Measurements from ENCODE around the gene NSD2.

The NSD2 gene

DNA sequence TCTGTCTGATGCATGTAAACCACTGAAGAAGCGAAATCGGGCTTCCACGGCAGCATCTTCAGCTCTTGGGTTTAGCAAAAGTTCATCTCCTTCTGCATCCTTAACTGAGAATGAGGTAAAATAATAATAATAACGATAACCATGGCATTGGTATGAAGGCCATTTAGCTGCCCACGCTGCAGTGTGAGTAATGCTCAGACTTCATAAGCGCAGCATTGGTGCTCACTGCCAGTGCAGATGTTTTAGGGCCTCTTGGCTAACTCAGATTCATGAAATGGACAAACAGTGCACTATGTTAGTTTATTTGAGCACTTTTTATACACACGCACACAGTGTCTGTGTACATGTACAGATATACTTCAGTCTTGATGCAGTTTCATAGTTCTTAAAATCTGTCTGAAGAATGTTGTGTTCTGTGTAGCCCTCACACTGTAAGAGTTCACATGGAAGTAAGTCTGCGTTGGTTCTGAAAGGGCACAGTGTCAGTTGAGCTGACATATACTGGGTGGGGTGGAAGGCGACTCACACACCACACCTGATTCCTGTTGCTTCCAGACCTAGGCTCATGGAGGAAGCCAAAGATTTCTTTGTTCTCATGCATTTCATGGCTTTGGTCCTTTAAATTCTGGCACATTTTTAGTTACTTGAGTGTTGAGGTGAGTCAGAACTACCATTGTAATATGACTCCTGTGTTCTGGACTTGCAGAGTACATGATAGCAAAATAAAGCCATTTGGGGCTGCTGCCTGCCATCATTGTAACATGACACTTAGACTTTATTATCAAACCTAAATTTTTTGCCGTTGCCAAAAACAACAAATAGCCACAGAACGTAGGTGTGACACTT is 68.7 kb downstream of the NSD2 start:
- H3K36me3 ChIP-seq (replicated peaks), result peaks cover 90% of the 10 kb centered on the region
- in situ Hi-C loops (cut with MboI; ENCODE audit: low sequenced_read_pairs), result no loop called here
- no peak for DNase-seq (ENCODE audit: low spot score in 2 of 2)

DNA sequence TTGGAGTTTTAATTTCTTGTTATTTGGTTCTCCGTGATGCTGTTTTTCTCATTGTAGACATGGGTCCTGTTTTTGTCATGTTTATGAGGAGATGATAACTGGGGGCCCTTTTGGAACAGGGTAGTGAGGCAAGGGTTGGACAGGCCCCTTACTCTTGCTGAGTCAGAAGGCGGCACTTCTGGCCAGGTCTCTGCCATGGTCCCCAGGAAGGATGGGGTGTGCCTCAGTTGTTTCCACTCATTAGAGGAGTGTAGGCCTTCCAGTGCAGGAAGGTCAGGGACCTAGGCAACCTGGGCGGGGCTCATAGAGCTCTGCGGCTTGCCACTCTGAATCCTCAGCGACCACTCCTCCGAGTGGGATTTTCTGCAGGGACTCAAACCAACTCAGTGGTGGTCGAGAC is 69.4 kb downstream of the NSD2 start:
- DNase-seq (ENCODE audit: low spot score in 2 of 2), result no peak
- H3K27me3 ChIP-seq (ENCODE audit: low read depth), result no peaks in the 10 kb centered on the region
- H3K36me3 ChIP-seq (replicated peaks), result peaks cover 84% of the 10 kb centered on the region
- in situ Hi-C loops (cut with MboI; ENCODE audit: low sequenced_read_pairs), result no loop called here
- H3K4me1 ChIP-seq, result no peaks in the 10 kb centered on the region; the same call in 1 of the 2 replicates
- H3K9me3 ChIP-seq, result no peaks in the 10 kb centered on the region
- H3K4me3 ChIP-seq, result no peak overlapping the region

More for the DNA sequence above, 68.7 kb downstream of the NSD2 start:
- no peak overlapping the region for H3K4me3 ChIP-seq
- no peaks in the 10 kb centered on the region for H3K27me3 ChIP-seq (ENCODE audit: low read depth)
- no peaks in the 10 kb centered on the region for H3K9me3 ChIP-seq
- no peaks in the 10 kb centered on the region; the same call in 1 of the 2 replicates for H3K4me1 ChIP-seq

DNA sequence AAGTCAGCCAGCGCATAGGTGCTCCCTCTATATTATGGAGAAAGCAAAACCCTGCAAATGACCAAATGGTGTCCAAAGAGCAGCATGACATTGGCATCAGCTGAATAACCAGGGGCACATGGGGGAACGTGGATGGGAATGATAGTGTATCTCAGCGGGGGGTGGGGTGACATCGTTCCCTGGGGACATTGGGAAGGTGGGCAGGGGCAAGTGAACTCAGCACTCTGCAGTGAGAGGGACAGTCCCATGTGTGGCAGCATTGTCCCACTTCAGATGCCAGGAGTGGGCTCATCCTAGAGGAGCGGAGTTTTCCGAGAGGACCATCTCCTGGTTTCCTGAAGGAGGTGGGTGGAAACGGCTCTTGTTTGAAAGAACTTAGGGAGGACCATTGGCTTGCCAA is 72.7 kb downstream of the NSD2 start:
- H3K4me1 ChIP-seq, result no peaks in the 10 kb centered on the region; the same call in 1 of the 2 replicates
- in situ Hi-C loops (cut with MboI; ENCODE audit: low sequenced_read_pairs), result no loop called here
- H3K9me3 ChIP-seq, result no peaks in the 10 kb centered on the region
- H3K27me3 ChIP-seq (ENCODE audit: low read depth), result no peaks in the 10 kb centered on the region
- peaks cover 76% of the 10 kb centered on the region for H3K36me3 ChIP-seq (replicated peaks)
- H3K4me3 ChIP-seq, result no peak overlapping the region
- DNase-seq (ENCODE audit: low spot score in 2 of 2), result no peak

DNA sequence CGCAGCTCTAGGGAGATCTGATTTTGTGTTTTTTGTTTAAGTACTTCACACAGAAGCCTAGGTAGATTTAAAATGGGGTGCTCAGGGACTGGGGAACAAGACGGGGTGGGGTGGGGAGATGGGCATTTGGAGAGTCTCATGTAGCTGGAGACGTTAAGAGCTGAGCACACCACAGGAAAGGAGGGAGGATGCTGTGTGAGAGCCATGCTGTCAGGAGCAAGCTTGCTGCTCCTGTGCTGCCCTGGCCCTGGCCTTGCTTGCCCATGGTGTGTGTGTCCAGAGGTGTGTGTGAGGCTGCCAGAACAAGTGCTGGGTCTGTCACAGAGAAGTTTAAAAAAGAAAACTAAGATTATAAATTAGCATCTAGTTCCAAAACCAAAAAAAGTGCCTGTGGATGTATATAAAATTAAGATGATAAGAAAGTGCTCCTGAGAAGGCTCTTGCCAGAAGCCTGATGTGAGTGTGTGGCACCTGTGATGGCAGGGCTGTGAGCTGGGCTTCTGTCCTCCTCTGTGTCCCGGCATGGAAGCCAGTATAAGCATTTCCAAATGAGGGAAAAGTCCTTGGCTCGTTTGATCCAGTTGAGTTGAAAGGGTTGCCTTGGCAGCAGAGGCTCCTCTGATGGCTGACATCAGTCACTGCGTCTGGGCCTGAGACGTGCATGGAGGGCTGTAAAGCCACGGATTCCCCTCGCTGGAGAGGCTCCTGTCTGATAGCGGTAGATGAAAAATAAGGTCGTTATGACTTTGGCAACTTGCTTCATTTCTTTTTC is 74.1 kb downstream of the NSD2 start:
- no peak overlapping the region for H3K4me3 ChIP-seq
- DNase-seq (ENCODE audit: low spot score in 2 of 2), result no peak
- no peaks in the 10 kb centered on the region for H3K27me3 ChIP-seq (ENCODE audit: low read depth)
- no peaks in the 10 kb centered on the region for H3K9me3 ChIP-seq
- in situ Hi-C loops (cut with MboI; ENCODE audit: low sequenced_read_pairs), result no loop called here
- no peaks in the 10 kb centered on the region for H3K4me1 ChIP-seq
- H3K36me3 ChIP-seq (replicated peaks), result peaks cover 73% of the 10 kb centered on the region

DNA sequence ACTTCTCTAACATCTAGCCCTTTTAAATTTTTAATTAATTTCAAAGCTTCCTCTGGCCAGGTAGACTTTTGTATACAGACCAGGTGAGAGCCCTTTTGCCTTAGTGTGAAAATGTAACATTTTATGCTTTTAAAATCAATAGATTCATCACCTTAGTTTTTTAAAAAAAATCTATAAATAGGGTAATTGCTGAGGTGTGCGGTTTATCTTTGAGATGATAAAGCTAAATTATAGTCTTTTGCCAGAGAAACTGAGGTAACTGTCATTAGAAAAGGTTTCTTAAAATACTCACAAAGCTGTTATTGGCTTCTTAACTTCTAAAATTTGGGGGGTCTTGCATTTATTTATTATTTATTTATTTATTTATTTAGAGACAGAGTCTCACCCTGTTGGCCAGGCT is 74.7 kb downstream of the NSD2 start:
- H3K36me3 ChIP-seq (replicated peaks), result peaks cover 74% of the 10 kb centered on the region

DNA sequence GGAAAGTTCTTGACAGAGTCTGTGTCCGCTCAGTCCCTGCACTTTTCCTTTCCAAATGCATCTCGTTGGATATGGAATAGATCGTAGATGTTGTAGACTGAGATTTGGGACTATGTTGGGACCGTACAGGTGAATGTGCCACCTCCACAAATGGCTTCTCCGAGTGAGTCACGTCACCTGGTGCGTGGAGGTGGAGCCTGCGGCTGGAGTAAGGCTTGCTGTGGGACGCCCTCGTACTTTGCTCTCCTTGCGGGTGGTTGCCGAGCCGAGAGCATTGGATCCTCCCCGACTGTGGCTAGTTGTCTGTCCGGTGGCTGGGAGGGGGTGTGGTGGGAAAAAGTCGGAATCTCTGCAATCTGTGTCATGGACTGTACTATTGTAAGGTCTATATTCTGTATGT is 77.0 kb downstream of the NSD2 start:
- Histone ChIP-seq H3K36me3 (replicated peaks) (peaks cover 74% of the 10 kb centered on the region), H3K4me1 (no peaks in the 10 kb centered on the region), H3K9me3 (no peaks in the 10 kb centered on the region), H3K27me3 (ENCODE audit: low read depth) (no peaks in the 10 kb centered on the region), H3K4me3 (no peak overlapping the region)
- no peak for DNase-seq (ENCODE audit: low spot score in 2 of 2)
- in situ Hi-C loops (cut with MboI; ENCODE audit: low sequenced_read_pairs), result no loop called here

More for the DNA sequence above, 74.7 kb downstream of the NSD2 start:
- Histone ChIP-seq H3K27me3 (ENCODE audit: low read depth) (no peaks in the 10 kb centered on the region), H3K9me3 (no peaks in the 10 kb centered on the region), H3K4me3 (no peak overlapping the region), H3K4me1 (no peaks in the 10 kb centered on the region)
- in situ Hi-C loops (cut with MboI; ENCODE audit: low sequenced_read_pairs), result no loop called here
- no peak for DNase-seq (ENCODE audit: low spot score in 2 of 2)

DNA sequence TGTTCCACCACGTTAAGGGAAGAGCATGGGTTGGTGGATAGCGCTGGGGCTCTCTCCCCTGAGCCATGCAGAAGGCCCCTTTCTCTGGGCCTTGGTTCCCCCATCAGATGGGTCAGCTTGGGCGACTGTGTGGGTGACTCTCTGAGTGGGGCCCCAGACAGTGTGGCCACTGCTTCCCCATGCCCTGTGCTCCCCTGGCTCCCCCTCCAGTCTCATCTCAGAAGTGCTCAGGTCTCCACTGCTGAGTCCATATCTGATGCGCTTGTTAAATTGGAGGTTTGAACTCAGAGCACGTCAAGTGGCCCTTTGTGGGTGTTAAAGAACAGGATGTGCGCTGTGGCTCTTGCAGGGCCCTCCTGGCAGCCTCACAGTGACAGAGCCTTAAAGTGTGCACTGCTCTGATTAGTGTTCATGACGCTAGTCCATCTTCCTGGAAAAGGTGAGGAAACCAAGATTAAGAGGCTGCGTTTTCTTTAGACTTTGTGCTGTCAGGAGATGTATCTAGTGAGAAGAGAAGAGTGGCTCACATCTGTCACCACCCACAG is 77.8 kb downstream of the NSD2 start:
- H3K9me3 ChIP-seq, result no peaks in the 10 kb centered on the region
- no peak overlapping the region for H3K4me3 ChIP-seq
- no peaks in the 10 kb centered on the region for H3K4me1 ChIP-seq
- in situ Hi-C loops (cut with MboI; ENCODE audit: low sequenced_read_pairs), result no loop called here
- peaks cover 68% of the 10 kb centered on the region for H3K36me3 ChIP-seq (replicated peaks)
- no peaks in the 10 kb centered on the region for H3K27me3 ChIP-seq (ENCODE audit: low read depth)
- DNase-seq (ENCODE audit: low spot score in 2 of 2), result no peak

DNA sequence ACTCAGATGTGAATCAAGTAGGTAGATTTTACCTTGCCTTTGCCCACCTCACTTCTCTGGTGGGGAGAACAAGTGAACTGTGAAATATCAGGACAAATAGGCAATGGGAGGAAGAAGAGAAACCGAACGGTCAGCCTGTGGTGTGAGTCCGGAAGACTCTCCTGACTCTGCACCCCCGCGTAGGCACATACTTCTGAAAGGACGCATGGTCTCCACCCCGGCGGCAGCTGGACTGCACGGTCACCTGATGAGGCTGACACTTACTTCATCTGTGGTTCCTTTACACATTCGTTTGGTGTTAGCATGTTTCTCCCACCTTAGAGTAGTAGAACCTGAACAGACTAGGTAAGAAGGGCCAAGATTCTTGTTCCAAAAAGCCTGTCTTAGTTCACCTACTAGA is 79.2 kb downstream of the NSD2 start:
- DNase-seq (ENCODE audit: low spot score in 2 of 2), result no peak
- H3K4me1 ChIP-seq, result no peaks in the 10 kb centered on the region
- H3K4me3 ChIP-seq, result no peak overlapping the region
- peaks cover 73% of the 10 kb centered on the region for H3K36me3 ChIP-seq (replicated peaks)
- H3K27me3 ChIP-seq (ENCODE audit: low read depth), result no peaks in the 10 kb centered on the region
- no peaks in the 10 kb centered on the region for H3K9me3 ChIP-seq
- in situ Hi-C loops (cut with MboI; ENCODE audit: low sequenced_read_pairs), result no loop called here

DNA sequence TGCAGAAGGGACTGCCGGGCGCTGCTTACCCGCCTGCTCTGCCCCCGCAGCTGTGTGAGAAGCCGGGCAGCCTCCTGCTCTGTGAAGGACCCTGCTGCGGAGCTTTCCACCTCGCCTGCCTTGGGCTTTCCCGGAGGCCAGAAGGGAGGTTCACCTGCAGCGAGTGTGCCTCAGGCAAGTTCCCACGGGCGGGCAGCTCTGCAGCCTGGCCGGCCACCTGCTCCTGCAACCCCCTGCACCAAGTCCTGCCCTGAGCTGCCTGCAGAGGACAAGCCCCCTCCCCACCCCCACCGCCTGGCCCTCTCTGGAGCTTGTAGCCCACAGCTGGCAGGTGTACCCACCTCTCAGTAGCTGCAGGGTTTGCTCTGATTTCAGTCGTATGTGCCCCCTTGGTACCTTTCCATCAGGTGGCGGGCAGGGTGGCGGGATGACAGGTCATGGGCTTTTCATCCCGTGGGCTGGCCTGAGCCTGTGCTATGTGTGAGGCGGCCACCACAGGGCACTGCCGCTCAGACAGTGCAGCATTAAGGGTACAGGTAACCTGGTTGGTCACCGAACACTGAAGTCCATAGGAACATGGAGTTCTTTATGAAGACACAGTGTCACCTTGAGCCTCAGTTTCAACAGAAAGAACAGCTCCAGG is 81.0 kb downstream of the NSD2 start:
- Histone ChIP-seq H3K36me3 (replicated peaks) (peaks cover 83% of the 10 kb centered on the region), H3K4me3 (no peak overlapping the region), H3K27me3 (ENCODE audit: low read depth) (no peaks in the 10 kb centered on the region), H3K9me3 (no peaks in the 10 kb centered on the region), H3K4me1 (no peaks in the 10 kb centered on the region)
- in situ Hi-C loops (cut with MboI; ENCODE audit: low sequenced_read_pairs), result no loop called here
- DNase-seq (ENCODE audit: low spot score in 2 of 2), result no peak

DNA sequence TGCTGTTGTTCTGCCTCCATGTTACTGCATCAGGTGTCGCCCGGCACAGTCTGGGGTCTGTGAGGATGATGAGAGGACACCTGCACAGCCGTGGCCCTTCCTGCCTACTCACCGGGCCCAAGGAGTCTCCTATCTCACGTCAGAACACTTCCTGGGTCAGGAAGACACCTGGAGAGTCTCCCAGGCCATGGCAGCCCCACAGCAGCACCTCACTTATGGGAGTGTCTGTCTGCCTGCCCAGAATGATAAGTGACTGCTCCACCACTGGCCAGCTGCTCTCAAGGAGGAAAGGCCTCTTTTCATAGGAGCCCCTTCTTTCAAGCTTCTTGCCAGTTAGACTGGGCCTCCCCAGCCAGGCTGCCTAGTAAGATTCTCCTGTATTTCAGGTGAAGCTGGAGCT is 81.5 kb downstream of the NSD2 start:
- H3K9me3 ChIP-seq, result no peaks in the 10 kb centered on the region
- H3K4me3 ChIP-seq, result no peak overlapping the region
- in situ Hi-C loops (cut with MboI; ENCODE audit: low sequenced_read_pairs), result no loop called here
- no peaks in the 10 kb centered on the region for H3K27me3 ChIP-seq (ENCODE audit: low read depth)
- DNase-seq (ENCODE audit: low spot score in 2 of 2), result no peak
- H3K36me3 ChIP-seq (replicated peaks), result peaks cover 82% of the 10 kb centered on the region
- H3K4me1 ChIP-seq, result no peaks in the 10 kb centered on the region

DNA sequence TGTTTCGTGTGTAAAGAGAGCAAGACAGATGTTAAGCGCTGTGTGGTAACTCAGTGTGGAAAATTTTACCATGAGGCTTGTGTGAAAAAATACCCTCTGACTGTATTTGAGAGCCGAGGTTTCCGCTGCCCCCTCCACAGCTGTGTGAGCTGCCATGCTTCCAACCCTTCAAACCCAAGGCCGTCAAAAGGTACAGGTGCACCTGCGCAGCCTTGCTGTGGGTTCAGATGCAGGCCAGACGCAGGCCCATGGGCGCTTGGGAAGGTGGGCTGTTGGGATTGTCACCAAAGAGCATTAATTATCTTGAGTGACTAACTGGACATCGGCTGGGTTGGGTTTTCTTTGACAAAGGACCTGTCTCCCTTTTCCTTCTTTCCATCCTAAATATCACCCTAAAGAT is 82.1 kb downstream of the NSD2 start:
- Histone ChIP-seq H3K36me3 (replicated peaks) (peaks cover 83% of the 10 kb centered on the region), H3K4me3 (no peak overlapping the region), H3K27me3 (ENCODE audit: low read depth) (no peaks in the 10 kb centered on the region), H3K4me1 (no peaks in the 10 kb centered on the region), H3K9me3 (no peaks in the 10 kb centered on the region)
- in situ Hi-C loops (cut with MboI; ENCODE audit: low sequenced_read_pairs), result no loop called here
- DNase-seq (ENCODE audit: low spot score in 2 of 2), result no peak

DNA sequence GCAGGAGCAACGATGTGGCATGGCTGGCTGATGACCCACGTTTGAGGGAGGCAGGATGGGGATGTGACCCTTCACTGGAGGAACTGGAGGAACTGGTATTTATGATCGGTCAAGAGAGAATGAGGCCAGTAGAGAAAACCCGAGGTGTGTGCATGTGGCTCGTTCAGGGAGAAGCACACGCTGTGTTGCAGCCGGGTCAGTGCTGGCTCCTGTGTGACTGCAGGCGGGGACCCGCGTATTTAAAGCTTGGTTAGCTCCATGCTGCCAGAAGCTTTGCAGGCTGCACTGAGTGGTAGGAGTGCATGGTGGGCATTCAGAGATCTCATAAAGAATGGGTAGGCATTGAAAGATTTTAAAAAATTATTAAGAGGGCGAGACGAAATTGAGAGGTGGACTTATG is 85.4 kb downstream of the NSD2 start:
- no peaks in the 10 kb centered on the region for H3K9me3 ChIP-seq
- H3K27me3 ChIP-seq (ENCODE audit: low read depth), result no peaks in the 10 kb centered on the region
- H3K4me1 ChIP-seq, result no peaks in the 10 kb centered on the region
- H3K36me3 ChIP-seq (replicated peaks), result peaks cover 88% of the 10 kb centered on the region
- no peak overlapping the region for H3K4me3 ChIP-seq
- no peak for DNase-seq (ENCODE audit: low spot score in 2 of 2)
- in situ Hi-C loops (cut with MboI; ENCODE audit: low sequenced_read_pairs), result no loop called here

DNA sequence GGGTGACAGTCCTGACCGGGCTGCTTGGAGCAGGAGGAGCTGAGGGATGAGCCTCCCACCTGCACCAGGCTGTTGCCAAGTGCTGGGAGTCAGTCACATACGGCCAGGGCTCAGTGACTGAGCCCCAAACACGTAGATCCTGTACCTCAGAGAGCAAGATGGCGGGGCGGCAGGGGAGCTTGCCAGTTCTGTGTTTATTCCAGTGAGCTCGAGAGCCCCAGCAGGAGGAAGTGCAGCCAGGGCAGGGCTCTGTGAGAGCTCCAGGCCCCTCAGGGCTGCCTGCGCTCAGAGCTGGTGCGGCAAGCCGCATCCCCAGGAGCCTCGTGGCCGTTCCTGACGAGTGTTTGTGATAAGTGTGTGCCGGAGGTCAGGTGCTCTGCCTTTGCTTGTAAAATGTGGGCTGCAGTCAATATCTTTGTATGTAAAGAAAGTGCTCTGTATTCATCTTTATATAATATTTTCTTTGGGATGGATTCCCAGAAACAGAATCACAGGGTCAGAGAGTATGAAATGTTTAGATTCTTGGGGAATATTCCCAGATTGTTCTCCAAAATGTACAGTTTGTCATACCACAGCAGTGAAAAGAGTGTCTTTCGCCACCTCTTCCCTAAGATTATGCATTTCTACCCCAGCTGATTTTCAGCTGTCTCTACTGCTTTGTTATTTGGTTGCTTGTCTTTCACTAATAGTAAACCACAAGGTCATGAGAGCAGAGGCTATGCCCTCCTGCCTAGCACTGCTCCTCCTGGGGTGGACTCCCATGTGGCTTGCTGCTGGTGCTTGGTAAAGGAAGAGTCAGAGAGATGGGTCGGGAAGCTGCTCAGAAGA is 87.3 kb downstream of the NSD2 start:
- no peaks in the 10 kb centered on the region for H3K9me3 ChIP-seq
- H3K4me3 ChIP-seq, result no peak overlapping the region
- no peak for DNase-seq (ENCODE audit: low spot score in 2 of 2)
- in situ Hi-C loops (cut with MboI; ENCODE audit: low sequenced_read_pairs), result no loop called here
- peaks cover 92% of the 10 kb centered on the region for H3K36me3 ChIP-seq (replicated peaks)
- no peaks in the 10 kb centered on the region for H3K27me3 ChIP-seq (ENCODE audit: low read depth)
- H3K4me1 ChIP-seq, result no peaks in the 10 kb centered on the region
